Stimulated activated naive CD8-positive, alpha-beta T cell treated with anti-CD3 and anti-CD28 coated beads, Interleukin-15, amount 100 ng/mL, for 72 hours (primary cell): ENCODE results near the gene GMPR2.

Experiments used
- ATAC-seq: fragments of 150-1000 bp; cut with Tn5 transposase; 2 replicates; pipeline ENCODE4 v1.10.0; 2021; ENCODE audit warnings: mild to moderate bottlenecking, moderate library complexity
- DNase-seq, 2 donors: peaks; one replicate each; pipeline ENCODE4 v3.0.0; 2021 to 2022
- H3K27ac Mint-ChIP-seq, 2 donors: one replicate each; pipeline ENCODE4 v1.8.0; 2022; ENCODE audit warnings: mild to moderate bottlenecking in 2 of 2, mixed read lengths in 2 of 2, moderate library complexity in 2 of 2
- H3K27me3 Mint-ChIP-seq: one replicate; pipeline ENCODE4 v1.8.0; 2022; ENCODE audit warnings: mixed read lengths
- H3K4me1 Mint-ChIP-seq: one replicate; pipeline ENCODE4 v1.8.0; 2022; ENCODE audit warnings: mild to moderate bottlenecking, mixed read lengths
- H3K4me3 Mint-ChIP-seq, 2 donors: one replicate each; pipeline ENCODE4 v1.8.0; 2022; ENCODE audit warnings: mild to moderate bottlenecking in 2 of 2, mixed read lengths in 2 of 2, moderate library complexity in 1 of 2
- H3K9me3 Mint-ChIP-seq, 2 donors: one replicate each; pipeline ENCODE4 v1.8.0; 2022; ENCODE audit warnings: mixed read lengths in 2 of 2

Gene GMPR2

GRCh38 chr14:24262821-24263733 is 30.3 kb downstream of the GMPR2 start, which contains the start of gene TGM1:
Gene TGM1, minus strand, starts transcription at chr14:24263177. Its CDS starts 825 bp downstream, at chr14:24262352.
- DNase-seq (no peak), ATAC-seq (peak; percentile 15)
- H3K4me1 Mint-ChIP-seq = no peaks in the 10 kb centered on the region
- no peaks in the 10 kb centered on the region for H3K9me3 Mint-ChIP-seq
- peak within 1 kb of the TSS in 1 of 2 donors; percentile 67 for H3K27ac Mint-ChIP-seq
- H3K27me3 Mint-ChIP-seq = no peaks in the 10 kb centered on the region
- no peak within 1 kb of the TSS for H3K4me3 Mint-ChIP-seq

GRCh38 chr14:24263848-24264247 is 31.1 kb downstream of the GMPR2 start:
- no peaks in the 10 kb centered on the region for H3K27me3 Mint-ChIP-seq
- no peak for ATAC-seq
- H3K9me3 Mint-ChIP-seq = no peaks in the 10 kb centered on the region
- no peak overlapping the region for H3K4me3 Mint-ChIP-seq
- H3K4me1 Mint-ChIP-seq = no peaks in the 10 kb centered on the region
- DNase-seq = no peak
- peak overlapping the region in 1 of 2 donors; percentile 45 for H3K27ac Mint-ChIP-seq

DNA sequence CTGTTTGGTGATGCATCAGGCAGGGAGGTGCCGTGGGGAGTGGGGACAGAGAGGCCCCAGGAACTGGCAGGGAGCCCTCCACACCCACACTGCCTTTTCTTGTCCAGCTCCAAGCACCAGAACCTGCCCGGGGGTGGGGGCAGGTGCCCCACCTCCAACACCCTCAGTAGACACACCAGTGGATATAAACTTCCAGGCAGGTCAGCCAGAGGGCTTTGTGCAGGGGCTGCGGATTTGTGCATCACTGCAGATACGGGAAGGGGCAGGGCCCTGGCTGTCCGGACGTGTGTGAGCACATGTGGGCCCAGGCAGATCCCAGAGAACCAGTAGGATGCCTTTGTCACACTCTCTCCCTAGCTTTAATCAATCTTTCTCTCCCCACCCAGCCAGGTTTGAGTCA is 31.6 kb downstream of the GMPR2 start:
- Mint-ChIP-seq H3K27me3 (no peaks in the 10 kb centered on the region), H3K4me3 (no peak overlapping the region), H3K9me3 (no peaks in the 10 kb centered on the region), H3K27ac (no peak overlapping the region), H3K4me1 (peaks cover 2% of the 10 kb centered on the region)
- no peak for DNase-seq
- no peak for ATAC-seq

GRCh38 chr14:24266344-24267244 is 33.9 kb downstream of the GMPR2 start:
- peaks cover 5% of the 10 kb centered on the region for H3K4me1 Mint-ChIP-seq
- no peaks in the 10 kb centered on the region for H3K9me3 Mint-ChIP-seq
- no peak for DNase-seq
- H3K27ac Mint-ChIP-seq = peak overlapping the region in 1 of 2 donors; percentile 14
- H3K4me3 Mint-ChIP-seq = no peak overlapping the region
- H3K27me3 Mint-ChIP-seq = no peaks in the 10 kb centered on the region
- no peak for ATAC-seq

- no peak for DNase-seq
- no peak for ATAC-seq
- H3K4me1 Mint-ChIP-seq = peaks cover 15% of the 10 kb centered on the region
- no peaks in the 10 kb centered on the region for H3K9me3 Mint-ChIP-seq
- no peak overlapping the region for H3K4me3 Mint-ChIP-seq
- H3K27ac Mint-ChIP-seq = no peak overlapping the region
- no peaks in the 10 kb centered on the region for H3K27me3 Mint-ChIP-seq
Measured at GRCh38 chr14:24267516-24267915, 34.8 kb downstream of the GMPR2 start.

- no peak for DNase-seq
- Mint-ChIP-seq H3K27ac (no peak overlapping the region), H3K9me3 (no peaks in the 10 kb centered on the region), H3K4me1 (peaks cover 22% of the 10 kb centered on the region), H3K27me3 (no peaks in the 10 kb centered on the region), H3K4me3 (no peak overlapping the region)
- ATAC-seq = no peak
Measured at GRCh38 chr14:24268225-24268624, 35.5 kb downstream of the GMPR2 start.

DNA sequence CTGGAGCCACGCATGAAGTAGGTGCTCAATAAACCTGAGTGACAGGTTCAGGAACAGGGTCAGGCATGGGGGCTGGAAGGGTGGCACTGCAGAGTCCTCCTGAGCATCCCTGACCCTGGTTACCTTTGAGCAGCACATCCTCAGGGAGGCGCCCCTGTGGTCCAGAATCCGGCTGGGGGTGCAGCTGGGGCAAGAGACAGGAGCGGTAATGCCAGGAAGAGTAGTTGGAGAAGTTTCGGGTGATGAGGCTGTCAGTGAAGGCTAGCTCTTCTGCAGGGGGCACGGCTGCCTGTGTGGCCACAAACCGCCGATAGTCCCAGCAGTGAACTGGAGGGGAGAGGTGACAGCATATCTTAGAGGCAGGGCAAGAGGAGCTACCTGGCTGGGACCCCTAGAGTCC is 36.6 kb downstream of the GMPR2 start:
- DNase-seq = no peak
- Mint-ChIP-seq H3K9me3 (no peaks in the 10 kb centered on the region), H3K27ac (no peak overlapping the region), H3K27me3 (no peaks in the 10 kb centered on the region), H3K4me1 (peaks cover 33% of the 10 kb centered on the region), H3K4me3 (no peak overlapping the region)
- no peak for ATAC-seq

DNA sequence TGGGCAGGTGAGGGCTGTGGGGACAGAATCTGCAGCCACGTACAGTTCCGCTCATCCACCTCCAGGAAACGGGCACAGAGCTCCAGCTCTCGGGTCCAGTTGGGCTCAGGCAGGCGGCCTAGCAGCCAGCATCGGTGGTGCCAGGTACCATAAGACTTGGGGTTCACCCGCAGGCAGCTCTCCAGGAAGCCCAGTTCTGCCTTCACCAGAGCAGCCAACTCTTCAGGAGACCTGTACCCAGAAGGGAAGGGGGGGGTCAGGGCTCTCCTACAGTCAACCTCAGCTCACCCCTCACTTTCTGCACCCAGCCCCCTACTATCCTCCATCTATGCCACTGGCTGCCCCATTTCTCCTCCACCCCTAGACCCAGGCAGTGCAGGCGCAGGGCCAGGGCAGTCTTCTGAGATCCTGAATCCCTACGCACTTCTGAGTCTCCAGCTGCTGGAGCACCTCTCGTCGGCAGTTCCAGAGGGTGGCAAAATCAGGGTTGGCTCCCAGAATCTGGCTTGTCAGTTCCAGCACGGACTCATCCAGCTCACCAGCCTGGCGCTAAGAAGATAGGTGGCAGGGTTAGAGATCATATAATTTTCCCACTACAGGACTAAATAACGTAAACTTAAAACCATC is 37.3 kb downstream of the GMPR2 start:
- no peaks in the 10 kb centered on the region for H3K27me3 Mint-ChIP-seq
- peaks cover 38% of the 10 kb centered on the region for H3K4me1 Mint-ChIP-seq
- no peak overlapping the region for H3K27ac Mint-ChIP-seq
- no peak for ATAC-seq
- DNase-seq = no peak
- H3K4me3 Mint-ChIP-seq = no peak overlapping the region
- no peaks in the 10 kb centered on the region for H3K9me3 Mint-ChIP-seq

GRCh38 chr14:24270537-24271133 is 37.9 kb downstream of the GMPR2 start:
- DNase-seq (no peak), ATAC-seq (no peak)
- Mint-ChIP-seq H3K27me3 (no peaks in the 10 kb centered on the region), H3K4me3 (peak overlapping the region; percentile 89 to 92), H3K9me3 (no peaks in the 10 kb centered on the region), H3K27ac (peak overlapping the region; percentile 81 to 96), H3K4me1 (peaks cover 44% of the 10 kb centered on the region)

DNA sequence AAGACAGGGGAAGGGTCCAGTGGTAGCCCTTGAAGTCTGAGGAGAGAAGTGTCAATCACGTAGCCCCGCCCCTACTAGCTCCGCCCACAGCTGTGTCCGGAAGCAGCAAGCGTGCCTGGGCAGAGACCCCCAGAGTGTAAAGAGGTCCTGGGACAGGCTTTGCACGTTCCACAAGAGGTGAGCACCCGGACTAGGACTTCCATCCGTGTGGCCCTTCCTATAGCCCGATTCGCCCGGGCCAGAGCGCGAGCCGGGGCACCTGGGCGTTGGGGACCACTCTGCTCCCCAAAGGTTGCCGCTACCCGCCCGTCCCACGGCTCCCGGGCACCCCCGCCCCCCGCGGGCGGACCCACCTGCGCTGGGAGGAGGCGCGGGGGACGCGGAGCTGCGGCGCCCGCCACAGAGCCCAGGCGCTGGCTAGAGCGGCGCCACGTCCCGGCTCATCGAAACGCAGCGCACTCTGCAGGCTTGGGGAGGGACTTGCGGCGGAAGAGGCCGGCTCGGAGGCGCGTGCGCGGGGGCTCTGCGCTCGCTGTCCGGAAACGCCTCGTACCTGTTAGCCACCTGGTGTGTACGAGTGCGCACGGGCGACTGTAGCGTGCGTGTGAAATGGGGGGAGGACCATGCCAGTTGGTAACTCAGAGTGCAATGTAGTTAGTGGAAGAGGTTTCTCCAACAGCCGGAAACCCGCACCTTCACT is 38.6 kb downstream of the GMPR2 start, which contains the start of gene RABGGTA:
Gene RABGGTA (minus strand): TSS at position 464 of the 700 bp plus-strand sequence. CDS start 482 bp downstream, outside the sequence.
- peak within 1 kb of the TSS; percentile 81 to 96 for H3K27ac Mint-ChIP-seq
- no peaks in the 10 kb centered on the region for H3K9me3 Mint-ChIP-seq
- peak; percentile 92 to 95 for DNase-seq
- no peaks in the 10 kb centered on the region for H3K27me3 Mint-ChIP-seq
- peak within 1 kb of the TSS; percentile 89 to 92 for H3K4me3 Mint-ChIP-seq
- H3K4me1 Mint-ChIP-seq = peaks cover 44% of the 10 kb centered on the region
- ATAC-seq = peak; percentile 88

DNA sequence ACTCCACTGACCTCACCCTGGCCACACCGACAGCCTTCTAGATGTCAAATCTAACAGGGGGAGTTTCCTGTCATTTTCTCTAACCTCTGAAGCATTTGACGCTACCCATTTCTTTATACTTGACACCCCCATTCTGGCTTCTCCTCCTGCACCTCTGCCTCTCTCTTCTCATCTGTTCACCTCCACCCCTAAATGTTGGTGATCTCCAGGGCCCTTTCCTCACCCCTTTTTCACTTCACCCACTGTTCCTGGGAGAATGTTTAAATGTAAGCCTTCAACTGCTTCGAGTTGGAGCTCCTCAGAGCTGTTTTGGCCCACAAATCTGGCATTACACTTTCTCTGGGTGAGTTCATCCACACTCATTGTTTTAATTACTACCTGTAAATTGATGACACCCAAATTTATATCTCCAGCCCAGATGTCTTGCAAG is 39.1 kb downstream of the GMPR2 start:
- H3K4me1 Mint-ChIP-seq = peaks cover 48% of the 10 kb centered on the region
- no peak for ATAC-seq
- H3K27me3 Mint-ChIP-seq = no peaks in the 10 kb centered on the region
- H3K27ac Mint-ChIP-seq = peak overlapping the region; percentile 74 to 94
- H3K4me3 Mint-ChIP-seq = peak overlapping the region; percentile 87 to 92
- no peaks in the 10 kb centered on the region for H3K9me3 Mint-ChIP-seq
- DNase-seq = no peak

DNA sequence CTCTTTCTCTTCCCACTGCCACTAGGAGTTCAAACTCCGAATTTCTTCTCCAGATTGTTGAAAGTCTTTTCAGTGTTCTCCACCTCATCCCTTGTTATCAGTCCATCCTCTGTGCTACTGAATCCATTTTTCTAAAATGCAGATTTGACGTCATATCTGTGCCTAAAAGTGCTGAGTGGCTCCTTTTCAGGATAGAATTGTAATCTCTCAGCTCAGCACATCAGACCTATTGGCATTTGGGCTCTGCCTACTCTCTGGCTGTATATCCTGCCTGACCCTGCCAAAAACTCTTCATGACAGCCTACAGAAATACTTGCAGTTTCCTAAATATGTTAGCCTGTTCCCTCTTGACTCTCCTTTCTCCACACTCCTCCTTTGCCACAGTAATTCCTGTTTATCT is 39.7 kb downstream of the GMPR2 start:
- Mint-ChIP-seq H3K9me3 (no peaks in the 10 kb centered on the region), H3K4me1 (peaks cover 54% of the 10 kb centered on the region), H3K27me3 (no peaks in the 10 kb centered on the region), H3K4me3 (peak overlapping the region; percentile 32 to 87), H3K27ac (peak overlapping the region in 1 of 2 donors; percentile 94)
- DNase-seq (no peak), ATAC-seq (no peak)

- H3K4me3 Mint-ChIP-seq = peak overlapping the region; percentile 44 to 64
- peaks cover 65% of the 10 kb centered on the region for H3K4me1 Mint-ChIP-seq
- peaks cover 0 to 5% of the 10 kb centered on the region in 2 donors for H3K9me3 Mint-ChIP-seq
- DNase-seq (no peak), ATAC-seq (no peak)
- H3K27ac Mint-ChIP-seq = peak overlapping the region; percentile 74 to 81
- no peaks in the 10 kb centered on the region for H3K27me3 Mint-ChIP-seq
Measured at GRCh38 chr14:24273422-24273998, 40.8 kb downstream of the GMPR2 start.

GRCh38 chr14:24274101-24274543 is 41.4 kb downstream of the GMPR2 start:
- peaks cover 71% of the 10 kb centered on the region for H3K4me1 Mint-ChIP-seq
- ATAC-seq (peak; percentile 61), DNase-seq (peak; percentile 46 to 76)
- H3K4me3 Mint-ChIP-seq = peak overlapping the region; percentile 44 to 64
- no peaks in the 10 kb centered on the region for H3K27me3 Mint-ChIP-seq
- H3K27ac Mint-ChIP-seq = peak overlapping the region; percentile 74 to 81
- peaks cover 0 to 6% of the 10 kb centered on the region in 2 donors for H3K9me3 Mint-ChIP-seq
